HCEC 1CT (cell line): ENCODE measurements around the gene NDUFS6.
"Not testable (repeated sequence)": the region's sequence is repeated elsewhere in the genome, so short reads cannot be mapped to it uniquely, and the experiment has no call there.

Experiments
- DNase-seq: peaks from one replicate; pipeline ENCODE4 v3.0.0-alpha.2; 2017

Gene NDUFS6

DNA sequence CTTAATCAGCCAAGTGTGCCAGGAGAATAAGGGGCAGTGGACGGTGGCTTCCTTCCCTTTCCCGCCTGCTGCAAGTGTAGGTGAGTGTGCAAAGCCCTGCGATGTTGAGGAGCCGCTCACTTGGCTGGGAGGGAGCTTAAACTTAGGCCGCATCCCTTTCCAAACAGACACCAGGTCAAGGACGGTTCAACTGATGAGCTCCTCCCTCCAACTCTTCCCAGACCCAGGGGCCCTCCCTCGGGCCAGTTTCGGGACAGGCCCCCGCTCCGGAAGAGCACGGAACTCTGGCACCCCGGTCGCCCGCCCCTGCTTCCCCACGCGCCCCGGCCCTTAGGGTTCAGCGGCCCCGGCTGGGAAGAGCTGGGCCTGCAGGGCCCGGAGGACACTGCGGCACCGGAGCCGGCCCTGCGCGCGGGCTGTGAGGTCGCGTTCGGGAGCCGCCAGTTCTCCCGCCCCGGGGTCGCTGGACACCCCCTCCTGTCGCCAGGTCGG lies 2.1 kb upstream of the NDUFS6 start:
- peak; percentile 23 for DNase-seq

DNA sequence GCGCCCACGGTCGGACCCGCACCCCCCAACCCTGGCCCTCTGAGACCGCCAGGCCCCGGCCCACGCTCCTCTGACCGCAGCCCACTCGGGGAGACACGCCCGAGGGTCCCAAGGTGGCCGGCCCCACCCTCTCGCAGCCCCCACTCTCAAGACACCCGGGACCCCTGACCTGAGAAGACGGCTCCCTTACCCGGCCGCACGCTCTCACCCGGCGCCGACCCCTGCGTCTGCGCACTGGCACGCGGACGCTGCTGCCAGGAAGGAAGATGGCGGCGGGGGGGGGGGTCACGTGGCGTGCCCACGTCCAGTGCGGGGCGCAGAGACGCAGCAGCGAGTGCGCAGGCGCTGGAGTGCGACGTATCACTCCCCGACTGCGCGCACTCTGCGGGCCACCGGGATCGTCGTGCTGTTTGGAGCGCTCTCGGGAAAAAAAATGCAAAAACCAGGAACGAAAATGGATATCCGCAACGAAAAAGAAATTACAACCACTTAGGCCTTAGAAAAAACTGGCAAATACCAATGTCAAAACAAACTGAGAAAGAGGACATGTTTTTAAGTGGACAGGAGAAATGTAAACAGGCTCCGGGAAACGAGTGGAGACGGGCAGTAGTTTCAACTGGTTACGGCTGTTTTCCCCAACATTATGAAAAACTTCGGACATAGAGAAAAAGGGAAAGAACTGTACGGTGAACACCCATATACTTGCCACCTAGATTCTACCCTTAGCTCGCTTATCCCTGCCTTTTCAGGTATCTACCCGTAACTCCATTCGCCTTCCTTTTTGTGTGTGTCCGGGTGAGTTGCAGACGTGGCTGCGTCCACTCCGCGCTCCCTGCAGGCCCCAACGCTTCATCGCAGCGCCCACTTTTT lies 1.4 kb upstream of the NDUFS6 start, which contains the start of gene MRPL36:
Gene MRPL36 (minus strand): TSS at position 236 of the 870 bp plus-strand sequence. CDS start 902 bp downstream, outside the sequence.
- DNase-seq = peak; percentile 85

DNA sequence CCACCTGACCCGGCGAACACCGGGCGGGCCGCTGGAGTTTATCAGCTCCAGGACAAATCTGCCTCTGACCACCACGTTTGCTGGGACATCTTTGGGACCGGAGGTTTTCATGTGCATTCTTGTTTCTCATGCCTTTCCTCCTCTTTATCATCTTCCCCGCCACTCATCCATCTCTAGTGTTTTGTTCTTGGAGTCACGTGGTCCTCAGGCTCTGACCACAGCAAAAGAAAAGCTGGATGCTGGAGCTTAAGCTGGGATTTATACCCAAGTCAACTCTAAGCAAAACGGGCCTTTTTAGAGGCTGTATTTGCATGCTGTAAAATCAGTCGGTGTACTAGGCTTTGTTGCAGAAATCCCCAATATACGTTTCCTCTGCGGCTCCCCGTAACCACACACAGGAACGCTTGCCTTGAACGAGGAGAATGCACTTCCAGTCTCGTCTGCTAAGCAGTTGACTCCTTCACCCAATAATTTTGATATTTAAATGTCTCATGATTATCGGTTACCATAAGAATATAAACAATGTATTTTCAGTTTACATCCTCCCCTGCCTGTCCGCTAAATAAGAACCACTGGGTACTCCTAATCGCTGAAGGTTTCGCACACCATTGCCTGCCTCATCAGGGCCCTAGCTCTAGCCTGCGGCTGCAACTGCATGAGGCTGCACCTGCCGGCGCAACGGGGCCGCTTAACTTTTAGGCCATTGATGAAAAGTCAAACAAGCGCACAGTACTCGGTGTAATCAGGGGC lies 560 bp upstream of the NDUFS6 start:
- DNase-seq = no peak

DNA sequence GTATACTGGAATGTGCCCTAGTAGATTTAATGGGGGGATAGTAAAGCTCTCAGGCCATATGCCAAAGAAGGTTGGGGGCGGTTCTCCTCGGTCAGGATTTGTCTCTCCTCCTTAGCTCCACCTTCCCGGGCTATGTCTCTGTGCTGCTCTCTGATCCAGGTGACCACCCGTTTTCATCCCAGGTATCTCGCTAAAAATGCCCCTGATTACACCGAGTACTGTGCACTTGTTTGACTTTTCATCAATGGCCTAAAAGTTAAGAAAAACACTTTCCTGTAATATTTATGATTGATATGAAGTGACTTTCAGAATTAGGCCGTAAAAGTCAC lies 724 bp downstream of the NDUFS6 start:
- no peak for DNase-seq

DNA sequence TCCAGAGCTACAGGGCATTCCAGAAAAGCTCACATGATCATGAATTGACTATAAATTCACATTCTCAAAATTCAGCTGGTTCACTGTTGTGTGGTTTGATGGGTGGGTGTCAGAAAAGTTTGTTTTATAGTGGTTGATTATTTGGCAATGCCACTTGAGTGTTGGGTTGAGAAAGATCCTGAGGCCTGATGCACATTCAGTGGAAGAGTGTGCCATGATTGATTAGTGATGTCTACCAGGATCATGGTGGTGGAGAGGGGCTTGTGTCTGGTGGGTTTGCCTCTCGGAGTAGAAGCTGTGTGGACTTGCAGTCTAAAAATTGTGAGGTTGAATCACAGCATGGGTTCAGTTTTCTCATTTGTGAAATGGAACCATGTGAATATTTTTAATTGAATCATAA lies 2.0 kb downstream of the NDUFS6 start:
- no peak for DNase-seq

DNA sequence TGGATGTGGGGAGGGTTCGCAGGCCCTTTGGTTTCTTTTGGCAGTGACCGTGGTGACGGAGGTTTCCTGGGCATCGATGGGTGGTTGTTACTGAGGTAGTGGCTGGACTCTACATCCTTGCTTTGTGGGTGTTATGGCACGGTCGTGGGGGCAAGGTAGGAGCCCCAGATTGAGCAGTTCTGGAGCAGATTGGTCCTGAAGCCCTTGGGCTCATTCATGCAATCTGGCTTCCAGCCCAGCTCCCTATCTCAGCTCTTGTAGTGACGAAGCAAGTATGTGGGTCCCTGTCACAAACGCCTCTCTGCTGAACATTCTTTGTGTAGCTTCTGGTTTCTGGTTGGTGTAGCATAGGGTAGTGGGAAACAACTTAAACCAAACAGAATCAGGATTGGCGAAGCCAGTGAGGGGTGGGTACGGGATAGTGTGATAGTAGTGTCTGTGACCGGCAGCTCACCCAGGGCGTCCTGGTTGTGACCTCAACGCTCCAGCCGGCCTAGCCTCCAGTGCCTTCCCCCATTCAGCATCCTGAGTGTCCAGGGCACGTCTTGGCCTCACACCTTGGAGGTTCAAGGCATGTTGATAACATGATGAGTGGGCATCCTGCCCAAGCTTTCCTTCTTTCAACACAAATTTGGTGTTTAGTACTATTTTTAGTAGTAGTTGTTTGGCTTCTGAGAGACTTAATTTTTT lies 2.9 kb downstream of the NDUFS6 start:
- no peak for DNase-seq

DNA sequence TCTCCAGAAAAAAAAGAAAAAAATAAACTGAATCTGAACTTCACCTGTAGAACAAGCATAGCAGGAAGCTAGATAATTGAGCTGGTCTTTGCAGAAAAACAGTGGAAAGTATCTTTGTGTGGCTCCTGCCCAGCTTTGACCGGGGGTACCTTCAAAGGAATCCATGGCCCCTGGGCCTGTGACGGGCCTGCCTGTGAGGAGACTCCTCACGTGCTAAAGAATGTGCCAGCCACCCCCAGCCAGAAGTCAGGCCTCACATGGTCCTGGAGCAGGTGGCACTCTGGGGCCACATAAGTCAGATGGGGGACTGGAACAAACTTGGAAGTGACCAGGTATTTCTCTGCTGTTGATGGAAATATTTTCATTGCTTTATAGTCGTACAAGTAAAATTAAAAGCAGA lies 4.1 kb downstream of the NDUFS6 start:
- no peak for DNase-seq

DNA sequence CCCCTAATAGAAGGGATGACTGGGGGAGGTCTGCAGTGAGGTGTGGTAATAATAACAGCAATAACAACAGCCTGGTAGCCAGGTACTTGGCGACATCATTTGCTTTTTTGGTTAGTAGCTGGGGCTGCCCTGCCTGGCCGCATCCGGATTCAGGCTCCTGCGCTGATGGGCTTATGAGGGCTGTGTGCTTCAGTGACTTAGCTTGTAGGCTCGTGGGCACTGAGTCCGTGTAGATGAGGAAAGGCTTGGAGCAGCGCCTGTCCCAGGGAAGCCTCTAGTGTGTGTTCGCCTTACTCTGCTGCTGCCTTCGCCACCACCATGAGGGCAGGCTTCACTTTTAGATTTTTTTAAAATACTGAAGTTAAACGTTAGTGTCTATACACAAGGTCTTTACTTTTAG lies 4.5 kb downstream of the NDUFS6 start:
- DNase-seq = no peak

DNA sequence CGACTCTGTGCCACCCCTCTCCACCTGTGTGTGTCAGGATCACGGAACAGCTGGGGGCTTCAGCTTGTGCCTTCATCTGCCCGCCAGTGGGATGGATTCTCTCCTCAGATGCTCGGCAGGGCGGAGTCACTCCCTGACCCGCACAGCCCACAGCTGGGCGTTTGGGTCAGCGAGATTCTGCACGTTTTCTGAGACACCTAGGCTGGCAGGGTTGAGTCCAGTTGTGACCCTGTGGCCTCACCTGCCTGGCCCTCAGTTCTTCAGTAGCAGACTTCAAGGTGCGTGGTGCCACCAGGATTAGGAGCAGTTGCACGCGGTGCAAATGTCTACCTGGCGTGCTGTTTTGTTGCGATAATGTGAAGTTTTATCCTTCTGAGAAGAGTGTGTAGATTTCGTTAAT lies 5.0 kb downstream of the NDUFS6 start:
- no peak for DNase-seq

DNA sequence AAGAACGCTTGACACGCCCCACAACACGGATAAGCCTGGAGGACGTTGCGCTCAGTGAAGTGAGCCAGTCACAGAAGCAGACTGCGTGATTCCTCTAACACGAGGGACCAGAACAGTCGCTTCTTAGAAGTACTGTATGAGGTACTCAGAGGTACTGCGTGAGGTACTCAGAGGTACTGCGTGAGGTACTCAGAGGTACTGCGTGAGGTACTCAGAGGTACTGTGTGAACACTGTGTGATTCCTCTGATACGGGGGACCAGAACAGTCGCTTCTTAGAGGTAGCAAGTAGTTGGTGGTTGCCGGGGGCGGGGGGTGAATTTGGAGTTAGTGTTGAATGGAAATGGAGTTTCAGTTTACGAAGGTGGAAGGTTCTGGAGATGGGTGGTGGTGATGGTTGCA lies 5.8 kb downstream of the NDUFS6 start:
- DNase-seq = no peak

DNA sequence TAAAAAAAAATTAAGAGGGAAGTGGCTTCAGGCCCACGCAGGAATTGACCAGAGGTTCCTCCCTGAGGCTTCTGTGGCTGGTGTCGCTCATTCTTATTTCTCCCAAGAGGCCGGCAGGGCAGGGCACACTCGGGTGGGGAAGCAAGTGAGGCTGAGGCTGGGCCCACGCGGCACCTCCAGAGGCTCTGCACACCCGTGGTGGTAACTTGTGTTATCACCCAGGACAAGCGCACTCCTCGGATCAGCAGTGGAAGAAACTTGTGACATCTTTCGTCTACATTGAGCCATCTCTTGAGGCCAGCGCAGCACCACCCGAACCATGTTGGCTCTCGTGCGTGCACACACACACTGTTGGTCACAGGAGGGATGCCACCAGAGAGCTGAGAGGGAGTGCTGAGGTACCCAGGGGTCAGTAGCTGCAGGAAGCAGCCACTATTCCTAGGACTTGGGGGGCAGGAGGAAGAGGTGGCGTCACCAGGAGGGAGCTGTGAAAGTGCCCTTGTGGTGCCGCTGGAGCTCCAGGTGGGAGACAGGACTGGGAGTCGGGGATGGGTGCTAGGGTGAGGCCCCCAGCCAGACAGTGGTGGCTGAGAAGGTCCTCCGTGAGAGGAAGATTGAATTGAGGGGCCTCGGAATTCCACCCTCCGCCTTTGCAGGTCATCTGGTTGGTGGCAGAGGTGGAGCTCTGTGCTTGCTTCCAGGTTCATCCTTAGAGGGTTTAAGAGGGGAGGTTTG lies 6.4 kb downstream of the NDUFS6 start:
- DNase-seq = no peak

DNA sequence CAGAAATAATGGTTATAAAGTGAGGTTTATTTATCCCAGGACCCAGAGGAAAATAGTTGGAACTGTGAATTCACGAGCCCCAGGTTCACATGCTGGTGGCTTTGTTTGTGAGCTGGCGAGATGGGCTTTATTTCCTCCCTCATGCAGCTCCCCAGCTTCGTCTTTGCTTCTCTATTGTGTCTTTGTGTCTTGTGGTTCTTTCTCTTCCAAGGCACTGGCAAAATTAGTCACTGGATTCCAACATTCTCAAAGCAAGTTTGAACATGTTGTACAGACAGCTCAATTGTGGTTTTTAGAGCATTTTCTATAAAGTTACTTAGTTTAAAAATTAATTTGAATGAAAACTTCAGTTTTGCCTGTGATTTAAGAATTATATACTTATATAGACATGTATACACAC lies 7.2 kb downstream of the NDUFS6 start:
- no peak for DNase-seq

DNA sequence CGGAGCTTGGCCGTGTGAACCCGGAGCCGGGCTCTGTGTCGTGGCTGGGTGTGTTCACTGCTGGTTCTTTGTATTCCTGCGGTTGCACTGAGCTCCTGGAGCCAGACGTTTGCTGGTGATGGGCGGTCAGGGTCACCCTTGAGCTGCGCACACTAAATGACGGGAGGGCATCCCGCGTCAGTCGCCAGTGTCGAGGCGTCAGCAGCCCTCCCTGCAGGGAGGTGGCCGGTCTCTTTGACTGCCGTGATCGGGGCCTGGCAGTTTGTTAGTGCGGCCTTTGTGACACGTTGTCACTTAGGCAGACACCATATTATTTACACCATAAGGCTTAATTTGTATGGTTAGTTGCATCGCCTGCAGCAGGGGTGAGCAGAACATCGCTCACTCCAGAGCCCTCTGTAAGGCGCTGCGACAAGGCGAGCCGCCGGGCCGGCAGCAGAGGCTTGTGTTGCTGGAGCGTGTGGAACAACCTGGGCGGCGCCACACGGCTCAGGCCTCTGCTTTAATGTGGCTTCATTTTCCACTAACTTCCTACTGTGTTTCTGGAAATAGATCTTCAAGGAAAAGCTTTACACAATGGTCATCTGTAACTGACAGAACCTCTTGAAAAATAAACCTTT lies 8.3 kb downstream of the NDUFS6 start:
- no peak for DNase-seq

DNA sequence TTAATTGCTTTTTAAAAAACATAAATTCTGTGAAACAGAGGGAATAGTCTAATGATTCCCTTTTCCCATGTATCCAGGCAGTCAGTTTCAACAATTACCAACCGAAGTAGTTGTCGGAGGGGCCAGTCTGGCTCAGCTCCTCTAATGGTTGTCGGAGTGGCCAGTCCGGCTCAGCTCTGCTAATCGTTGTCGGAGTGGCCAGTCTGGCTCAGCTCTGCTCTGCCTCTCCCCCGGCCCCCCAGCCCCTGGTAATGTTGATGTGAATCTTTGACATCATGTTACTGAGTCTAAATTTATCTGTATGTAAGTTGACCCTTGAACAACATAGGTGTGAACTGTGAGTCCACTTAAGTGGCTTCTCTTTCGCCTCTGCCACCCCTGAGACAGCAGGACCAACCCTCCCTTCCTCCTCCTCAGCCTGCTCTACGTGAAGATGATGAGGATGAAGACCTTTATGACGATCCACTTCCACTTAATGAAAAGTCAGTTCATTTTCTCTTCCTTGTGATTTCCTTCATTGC lies 9.4 kb downstream of the NDUFS6 start:
- no peak for DNase-seq

DNA sequence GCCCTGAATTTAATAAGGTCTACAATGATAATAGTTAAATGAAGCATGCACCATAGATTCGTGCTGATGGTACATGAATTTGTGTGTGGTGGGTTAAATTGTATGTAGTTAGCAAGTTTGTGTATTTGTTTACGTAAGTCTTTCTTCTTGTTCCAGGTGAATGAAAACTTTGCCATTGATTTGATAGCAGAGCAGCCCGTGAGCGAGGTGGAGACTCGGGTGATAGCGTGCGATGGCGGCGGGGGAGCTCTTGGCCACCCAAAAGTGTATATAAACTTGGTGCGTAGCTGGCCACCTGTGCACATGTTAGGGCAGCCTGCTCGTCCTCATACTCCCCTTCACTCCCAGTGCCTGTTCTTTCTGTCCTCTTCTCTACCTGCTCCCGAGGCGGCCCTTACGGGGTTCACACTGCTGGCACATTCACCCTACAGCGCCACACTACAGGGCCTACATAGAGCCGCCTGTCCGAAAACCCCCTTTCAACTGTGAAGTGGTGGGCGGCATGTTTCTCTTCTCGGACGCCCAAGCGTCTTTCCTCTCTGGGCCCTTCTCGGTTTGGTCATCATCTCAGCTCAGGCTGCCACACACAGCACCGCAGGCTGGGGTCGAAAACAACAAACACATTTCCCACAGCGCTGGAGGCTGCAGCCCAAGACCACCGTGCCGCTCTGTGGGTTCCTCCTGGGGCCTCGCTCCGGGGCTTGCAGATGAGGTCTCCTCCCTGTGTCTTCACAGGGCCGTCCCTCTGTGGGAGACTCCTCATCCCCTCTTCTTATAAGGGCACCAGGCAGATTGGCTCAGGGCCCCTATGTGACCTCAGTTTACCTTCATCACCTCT lies 13.2 kb downstream of the NDUFS6 start:
- no peak for DNase-seq

DNA sequence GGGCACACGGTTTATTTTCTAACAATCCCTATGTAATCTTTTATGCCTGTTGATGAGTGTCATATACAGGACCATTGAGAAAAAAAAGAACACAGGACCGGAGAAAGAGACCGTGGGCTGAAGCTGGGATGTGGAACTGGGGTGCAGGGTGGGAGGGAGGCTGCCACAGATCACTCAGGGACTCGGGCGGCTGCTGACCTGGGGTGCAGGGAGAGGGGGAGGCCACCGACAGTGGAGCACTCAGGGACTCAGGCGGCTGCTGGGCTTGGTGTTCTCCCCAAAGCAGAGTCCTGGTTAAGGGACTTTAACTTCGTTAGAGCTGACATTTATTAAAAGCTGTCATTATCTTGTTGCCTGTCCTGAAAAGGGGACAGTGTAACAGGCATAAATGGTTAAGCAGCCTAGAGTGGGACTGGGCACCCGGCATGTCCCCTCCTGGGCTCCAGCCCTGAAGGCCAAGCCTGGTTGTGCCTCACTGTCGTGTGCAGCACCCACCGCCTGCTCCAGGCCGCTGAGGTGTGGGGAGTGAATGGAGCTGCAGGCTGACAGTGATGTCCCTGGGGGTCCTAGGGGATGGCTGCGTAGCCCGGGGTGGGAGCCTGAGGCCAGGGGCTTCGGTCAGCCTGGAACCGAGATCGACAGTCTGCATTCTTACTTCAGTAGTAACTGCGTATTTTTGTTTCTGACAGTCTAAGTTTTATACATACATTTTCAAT lies 14.0 kb downstream of the NDUFS6 start:
- no peak for DNase-seq

DNA sequence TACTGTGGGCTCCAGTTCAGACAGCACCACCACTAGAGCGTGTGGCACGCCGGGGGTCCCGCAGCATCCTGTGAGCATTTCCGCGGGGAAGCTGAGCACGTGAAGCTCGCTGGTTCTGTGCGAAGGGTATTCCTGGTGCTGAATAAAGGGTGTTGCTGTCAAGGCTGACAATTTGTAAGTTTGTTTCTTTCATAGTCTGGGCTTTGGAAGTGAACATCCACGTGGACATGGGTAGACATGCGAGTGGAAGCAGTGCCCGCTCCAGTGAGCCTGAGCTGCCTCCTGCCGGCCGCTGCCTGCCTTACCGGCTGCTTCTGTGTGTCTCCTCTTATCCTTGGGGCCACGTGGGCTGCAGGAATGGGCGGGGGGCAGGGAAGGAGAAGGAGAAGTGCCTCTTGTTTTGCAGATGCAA lies 14.7 kb downstream of the NDUFS6 start:
- no peak for DNase-seq

DNA sequence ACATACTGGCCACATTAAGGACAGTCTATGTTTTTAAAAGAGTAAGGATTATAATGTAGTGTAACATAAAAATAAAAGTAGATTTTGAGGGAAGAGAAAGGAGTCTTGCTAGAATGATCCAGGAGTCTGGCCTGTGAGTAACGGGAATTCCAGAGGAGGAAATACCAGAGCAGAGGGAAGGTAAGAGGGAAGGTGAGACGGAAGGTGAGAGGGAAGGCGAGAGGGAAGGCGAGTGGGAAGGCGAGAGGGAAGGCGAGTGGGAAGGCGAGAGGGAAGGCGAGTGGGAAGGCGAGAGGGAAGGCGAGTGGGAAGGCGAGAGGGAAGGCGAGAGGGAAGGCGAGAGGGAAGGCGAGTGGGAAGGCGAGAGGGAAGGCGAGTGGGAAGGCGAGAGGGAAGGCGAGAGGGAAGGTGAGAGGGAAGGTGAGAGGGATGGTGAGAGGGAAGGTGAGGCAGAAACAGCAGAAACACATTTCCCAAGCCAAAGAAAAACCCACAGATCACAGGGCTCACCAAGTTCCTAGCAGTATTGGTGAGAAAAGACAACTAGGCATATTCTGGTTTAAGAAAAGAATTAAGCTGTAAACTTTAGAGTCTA lies 15.4 kb downstream of the NDUFS6 start:
- not testable (repeated sequence) for DNase-seq

DNA sequence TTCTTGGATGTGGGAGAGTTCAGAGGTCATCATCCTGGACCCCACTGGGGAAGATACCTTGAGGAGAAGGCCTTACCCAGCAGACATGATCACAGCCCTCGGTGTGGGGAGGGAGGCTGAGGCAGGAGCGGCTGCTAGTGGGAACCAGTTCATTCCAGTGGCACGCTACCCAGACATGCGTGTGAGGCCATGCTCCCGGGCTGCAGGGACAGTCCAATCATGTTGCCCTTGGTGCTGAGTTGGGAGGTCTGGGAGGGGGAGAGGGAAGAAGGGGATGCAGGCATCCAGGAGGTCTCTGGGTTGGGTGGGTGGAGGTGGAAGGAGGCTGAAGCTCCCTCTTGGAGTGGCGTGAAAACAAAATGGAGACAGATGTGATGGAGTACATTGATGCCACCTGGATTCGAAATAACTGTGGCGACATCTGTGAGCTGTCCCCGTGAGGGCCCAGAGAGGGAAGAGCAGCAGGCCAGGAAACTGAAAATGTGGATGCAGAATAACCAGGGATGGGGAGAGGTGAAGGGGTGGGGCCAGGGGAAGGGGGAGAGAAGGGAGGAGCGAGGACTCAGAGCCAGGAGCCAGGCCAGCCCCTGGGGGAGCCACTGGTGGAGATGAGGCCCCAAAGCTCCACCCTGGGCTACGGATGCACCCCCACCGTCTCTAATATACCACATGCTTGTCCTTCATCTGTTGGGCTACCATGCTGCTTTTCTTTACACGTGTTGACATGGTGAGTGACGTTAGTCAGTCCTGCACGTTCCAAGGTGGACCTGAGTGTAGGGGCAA lies 16.2 kb downstream of the NDUFS6 start:
- DNase-seq = no peak
